Measurements from ENCODE around the gene HMOX1. TPM values are rescaled to one million over a fixed set of nuclear protein-coding genes. Genes with fewer than 3 reads are reported as not detected.

HMOX1 gene
- total and polyA plus RNA-seq, 2 of the 13 experiments (the other 11 are each of a cell fraction or from before 2014, with no cell fraction given): 53.6 to 67.4 TPM

DNA sequence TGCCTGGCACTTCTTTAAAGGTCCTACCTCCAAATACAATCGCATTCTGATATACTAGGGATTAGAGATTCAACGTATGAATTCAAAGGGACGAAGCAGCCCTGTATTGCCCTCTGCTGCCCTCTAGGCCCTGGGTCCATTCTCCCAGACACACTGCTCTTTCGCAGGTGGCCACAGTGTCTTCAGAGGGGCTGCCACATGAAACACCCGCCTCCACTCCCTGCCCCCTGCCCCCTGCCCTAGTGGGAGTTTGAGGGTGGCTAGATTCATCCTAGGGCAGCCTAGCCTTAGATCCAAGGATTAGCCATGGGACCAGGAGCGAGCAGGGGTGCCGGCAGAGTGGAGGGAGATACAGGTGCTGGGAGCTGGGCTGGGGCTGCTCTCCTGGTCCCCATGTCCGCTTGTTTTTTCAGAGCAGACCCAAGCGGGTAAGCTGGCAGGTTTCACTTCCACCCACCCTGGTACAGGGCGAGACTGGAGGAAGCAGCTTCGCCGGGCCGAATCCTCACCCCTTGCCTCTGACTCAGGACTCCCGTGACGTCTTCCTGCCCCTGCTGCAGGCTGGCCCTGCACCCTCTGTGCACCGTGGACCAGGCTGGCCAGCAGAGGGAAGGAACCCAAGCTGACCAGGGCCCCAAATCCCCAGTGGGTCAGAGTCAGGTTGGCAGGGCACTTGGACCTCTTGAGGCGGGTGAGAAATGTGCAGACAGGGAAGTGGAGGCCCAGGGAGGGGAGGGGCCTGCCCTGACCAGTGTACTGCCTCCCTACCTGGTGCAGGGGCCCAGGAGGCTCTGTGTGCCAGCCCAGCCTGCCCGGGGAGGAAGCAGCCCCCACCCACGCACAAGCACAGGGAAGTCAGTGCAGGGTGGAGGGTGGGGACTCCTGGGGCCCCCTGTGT lies 28.4 kb upstream of the HMOX1 start (continued):
- TF ChIP-seq SNAPC4 (CRISPR knock-in tag; IDR thresholded peaks at IDR 0.05) (no peak), PHF21A (CRISPR knock-in tag; IDR thresholded peaks at IDR 0.05) (no peak), SKI (IDR thresholded peaks at IDR 0.05; ENCODE audit: partially characterized antibody) (peak; percentile 15), ATF6 (CRISPR knock-in tag; conservative IDR thresholded peaks at IDR 0.05) (no peak), ZFY (CRISPR knock-in tag; IDR thresholded peaks at IDR 0.05) (no peak), SAP130 (CRISPR knock-in tag; IDR thresholded peaks at IDR 0.05; ENCODE audit: low read depth) (peak; percentile 30; the same call in 1 of the 2 replicates), SKIL (CRISPR knock-in tag; IDR thresholded peaks at IDR 0.05; ENCODE audit: borderline replicate concordance) (0 out of 2 replicates have a peak, but pooled peaks have one; percentile 19), U2AF2 (IDR thresholded peaks at IDR 0.05; ENCODE audit: low read depth, low read length) (no peak), SRSF9 (IDR thresholded peaks at IDR 0.05; ENCODE audit: borderline replicate concordance, insufficient read depth, low read depth, low read length, poor library complexity, severe bottlenecking) (no peak), U2AF1 (optimal IDR thresholded peaks at IDR 0.05; ENCODE audit: low read depth, low read length) (peak; percentile 37), BRD4 (CRISPR knock-in tag; IDR thresholded peaks at IDR 0.05) (no peak; the same call in 1 of the 2 replicates), NKX3-1 (CRISPR knock-in tag; IDR thresholded peaks at IDR 0.05) (no peak), HES4 (CRISPR knock-in tag; IDR thresholded peaks at IDR 0.05; ENCODE audit: borderline replicate concordance) (no peak), POGZ (CRISPR knock-in tag; IDR thresholded peaks at IDR 0.05) (no peak)
- TF ChIP-seq, protein P1, sequence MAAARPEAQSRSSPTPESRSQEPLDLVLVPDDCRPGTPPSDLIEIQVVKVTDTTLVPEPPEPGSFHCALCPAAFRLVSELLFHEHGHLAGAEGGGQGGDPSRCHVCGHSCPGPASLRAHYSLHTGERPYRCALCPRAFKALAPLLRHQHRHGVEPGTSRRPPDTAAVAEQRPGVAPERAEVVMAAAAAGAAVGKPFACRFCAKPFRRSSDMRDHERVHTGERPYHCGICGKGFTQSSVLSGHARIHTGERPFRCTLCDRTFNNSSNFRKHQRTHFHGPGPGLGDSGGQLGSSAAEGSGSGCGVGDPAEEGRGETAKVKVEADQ (CRISPR knock-in tag; IDR thresholded peaks at IDR 0.05; ENCODE audit: borderline replicate concordance): no peak
- TF ChIP-seq, protein P2, sequence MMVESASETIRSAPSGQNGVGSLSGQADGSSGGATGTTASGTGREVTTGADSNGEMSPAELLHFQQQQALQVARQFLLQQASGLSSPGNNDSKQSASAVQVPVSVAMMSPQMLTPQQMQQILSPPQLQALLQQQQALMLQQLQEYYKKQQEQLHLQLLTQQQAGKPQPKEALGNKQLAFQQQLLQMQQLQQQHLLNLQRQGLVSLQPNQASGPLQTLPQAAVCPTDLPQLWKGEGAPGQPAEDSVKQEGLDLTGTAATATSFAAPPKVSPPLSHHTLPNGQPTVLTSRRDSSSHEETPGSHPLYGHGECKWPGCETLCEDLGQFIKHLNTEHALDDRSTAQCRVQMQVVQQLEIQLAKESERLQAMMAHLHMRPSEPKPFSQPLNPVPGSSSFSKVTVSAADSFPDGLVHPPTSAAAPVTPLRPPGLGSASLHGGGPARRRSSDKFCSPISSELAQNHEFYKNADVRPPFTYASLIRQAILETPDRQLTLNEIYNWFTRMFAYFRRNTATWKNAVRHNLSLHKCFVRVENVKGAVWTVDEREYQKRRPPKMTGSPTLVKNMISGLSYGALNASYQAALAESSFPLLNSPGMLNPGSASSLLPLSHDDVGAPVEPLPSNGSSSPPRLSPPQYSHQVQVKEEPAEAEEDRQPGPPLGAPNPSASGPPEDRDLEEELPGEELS (CRISPR knock-in tag; IDR thresholded peaks at IDR 0.05): 0 out of 2 replicates have a peak, but pooled peaks have one; percentile 13
